A549 treated with GW870086 at 1 μM for 4 hours (cell line): ENCODE data around the gene SNX1. TPM values are rescaled to one million over a fixed set of nuclear protein-coding genes. Genes with fewer than 3 reads are reported as not detected.

Experiments
- total RNA-seq: library from RNA; stranded (reverse); fragments of 200-300 nt; extraction: Qiagen RNA extraction; gene quantifications from 5 replicates; pipeline ENCODE4 v1.2.3, GENCODE V29; 2022; ENCODE audit warnings: low read depth

Gene SNX1, protein sequence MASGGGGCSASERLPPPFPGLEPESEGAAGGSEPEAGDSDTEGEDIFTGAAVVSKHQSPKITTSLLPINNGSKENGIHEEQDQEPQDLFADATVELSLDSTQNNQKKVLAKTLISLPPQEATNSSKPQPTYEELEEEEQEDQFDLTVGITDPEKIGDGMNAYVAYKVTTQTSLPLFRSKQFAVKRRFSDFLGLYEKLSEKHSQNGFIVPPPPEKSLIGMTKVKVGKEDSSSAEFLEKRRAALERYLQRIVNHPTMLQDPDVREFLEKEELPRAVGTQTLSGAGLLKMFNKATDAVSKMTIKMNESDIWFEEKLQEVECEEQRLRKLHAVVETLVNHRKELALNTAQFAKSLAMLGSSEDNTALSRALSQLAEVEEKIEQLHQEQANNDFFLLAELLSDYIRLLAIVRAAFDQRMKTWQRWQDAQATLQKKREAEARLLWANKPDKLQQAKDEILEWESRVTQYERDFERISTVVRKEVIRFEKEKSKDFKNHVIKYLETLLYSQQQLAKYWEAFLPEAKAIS
- 68.5 to 81.3 TPM (median 75.1 TPM) in 5 replicates for total RNA-seq

GRCh38 chr15:64095795-64096667 lies at the start of gene SNX1:
TSS of gene SNX1 (plus strand) at chr15:64095982. CDS start at chr15:64096014, 32 bp downstream.

DNA sequence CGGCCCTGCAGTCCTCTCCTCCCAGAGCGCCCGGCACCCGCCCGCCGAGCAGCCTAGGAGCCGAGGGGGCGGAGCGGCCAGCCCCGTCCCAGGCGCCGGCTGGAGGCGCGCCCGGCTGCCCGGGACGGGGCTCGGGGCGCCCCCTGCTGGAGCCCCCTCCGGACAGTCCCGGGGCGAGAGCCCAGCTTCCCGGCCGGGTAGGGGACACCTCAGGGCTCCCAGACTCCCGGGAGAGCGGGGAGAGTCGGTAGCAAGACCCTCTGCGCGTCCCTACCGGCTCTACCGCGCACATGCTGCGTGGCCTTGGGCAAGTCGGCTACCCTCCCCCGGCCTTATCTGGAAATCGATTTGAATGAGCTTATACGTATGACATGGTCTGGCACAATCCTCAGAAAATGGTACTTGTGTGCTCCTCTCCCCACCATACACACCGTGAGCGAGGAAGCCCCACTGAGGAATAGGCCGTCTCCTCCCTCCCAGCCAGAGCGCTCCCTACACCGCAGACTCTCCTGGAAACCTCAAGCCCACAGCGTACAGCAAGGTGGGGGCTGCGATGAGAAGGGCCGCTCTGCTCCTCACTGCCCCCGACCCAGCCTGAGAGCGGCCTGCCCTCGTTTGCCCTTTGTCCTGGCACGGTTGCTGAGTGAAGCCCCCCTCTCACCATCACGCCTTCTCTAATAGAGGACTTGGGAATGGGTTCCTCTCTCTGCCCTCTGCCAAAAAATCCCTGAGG lies 49.2 kb upstream of the SNX1 start, which contains the start of gene DAPK2:
Gene DAPK2 (minus strand): TSS at position 65 of the 733 bp plus-strand sequence. CDS start 6,224 bp downstream, outside the sequence.

GRCh38 chr15:64093627-64094417 lies 2.0 kb upstream of the SNX1 start, which contains the start of gene CIAO2A:
TSS of gene CIAO2A (minus strand) at chr15:64093838. CDS start at chr15:64093768, 70 bp downstream.

GRCh38 chr15:64151727-64152506 lies 56.1 kb downstream of the SNX1 start, which contains the start of gene SNX22:
TSS of gene SNX22 (plus strand) at chr15:64151731. CDS start at chr15:64151776, 45 bp downstream.

GRCh38 chr15:64162869-64163658 lies 67.3 kb downstream of the SNX1 start, which contains the start of gene PPIB:
TSS of gene PPIB (minus strand) at chr15:64163022. CDS start at chr15:64162986, 36 bp downstream.

Other genes starting within 250 kb of the SNX1 start
- gene DAPK2, start 49.5 kb upstream of the SNX1 start, total RNA-seq, result 4.2 to 5.4 TPM (median 4.8 TPM) in 5 replicates
- 116 to 195 TPM (median 122 TPM) in 5 replicates for gene CIAO2A, start 2.1 kb upstream of the SNX1 start, total RNA-seq
- 0.74 to 1.3 TPM (median 0.99 TPM) in 5 replicates for gene SNX22, start 55.7 kb downstream of the SNX1 start, total RNA-seq
- 742 to 815 TPM (median 791 TPM) in 5 replicates for gene PPIB, start 67.0 kb downstream of the SNX1 start, total RNA-seq